ENCODE results near the gene VPS37C.

The VPS37C gene

GRCh38 chr11:61134801-61135257, 26.4 kb downstream of the VPS37C start:
- in situ Hi-C loops (cut with MboI; ENCODE audit: low sequenced_read_pairs) = no loop called here

- in situ Hi-C loops (cut with MboI; ENCODE audit: low sequenced_read_pairs) = no loop called here
These were observed 27.1 kb downstream of the VPS37C start for GRCh38 chr11:61133956-61134662.

- in situ Hi-C loops (cut with MboI; ENCODE audit: low sequenced_read_pairs) = no loop called here
These were observed 28.1 kb downstream of the VPS37C start for GRCh38 chr11:61133145-61133544.

GRCh38 chr11:61132646-61133045, 28.6 kb downstream of the VPS37C start:
- in situ Hi-C loops (cut with MboI; ENCODE audit: low sequenced_read_pairs) = no loop called here

GRCh38 chr11:61131998-61132555, 29.1 kb downstream of the VPS37C start:
- in situ Hi-C loops (cut with MboI; ENCODE audit: low sequenced_read_pairs) = no loop called here

GRCh38 chr11:61131586-61131985, 29.6 kb downstream of the VPS37C start:
- in situ Hi-C loops (cut with MboI; ENCODE audit: low sequenced_read_pairs) = no loop called here

GRCh38 chr11:61131186-61131585, 30.0 kb downstream of the VPS37C start:
- in situ Hi-C loops (cut with MboI; ENCODE audit: low sequenced_read_pairs) = no loop called here

GRCh38 chr11:61129639-61130523, 31.3 kb downstream of the VPS37C start:
- in situ Hi-C loops (cut with MboI; ENCODE audit: low sequenced_read_pairs) = no loop called here

- in situ Hi-C loops (cut with MboI; ENCODE audit: low sequenced_read_pairs) = no loop called here
These were observed 32.1 kb downstream of the VPS37C start for GRCh38 chr11:61128947-61129638.

GRCh38 chr11:61127991-61128390, 33.2 kb downstream of the VPS37C start:
- in situ Hi-C loops (cut with MboI; ENCODE audit: low sequenced_read_pairs) = no loop called here

GRCh38 chr11:61126256-61126655, 35.0 kb downstream of the VPS37C start:
- in situ Hi-C loops (cut with MboI; ENCODE audit: low sequenced_read_pairs) = no loop called here

- in situ Hi-C loops (cut with MboI; ENCODE audit: low sequenced_read_pairs) = no loop called here
These were observed 35.9 kb downstream of the VPS37C start for GRCh38 chr11:61125310-61125684.

GRCh38 chr11:61124574-61125309, 36.5 kb downstream of the VPS37C start:
- in situ Hi-C loops (cut with MboI; ENCODE audit: low sequenced_read_pairs) = no loop called here

- in situ Hi-C loops (cut with MboI; ENCODE audit: low sequenced_read_pairs) = no loop called here
These were observed 37.3 kb downstream of the VPS37C start for GRCh38 chr11:61123775-61124571.

GRCh38 chr11:61122761-61123160, 38.5 kb downstream of the VPS37C start:
- in situ Hi-C loops (cut with MboI; ENCODE audit: low sequenced_read_pairs) = no loop called here

GRCh38 chr11:61121917-61122316, 39.3 kb downstream of the VPS37C start:
- in situ Hi-C loops (cut with MboI; ENCODE audit: low sequenced_read_pairs) = no loop called here

GRCh38 chr11:61121192-61121831, 39.9 kb downstream of the VPS37C start:
- in situ Hi-C loops (cut with MboI; ENCODE audit: low sequenced_read_pairs) = no loop called here

GRCh38 chr11:61120706-61121191, 40.5 kb downstream of the VPS37C start:
- in situ Hi-C loops (cut with MboI; ENCODE audit: low sequenced_read_pairs) = no loop called here

- in situ Hi-C loops (cut with MboI; ENCODE audit: low sequenced_read_pairs) = no loop called here
These were observed 41.0 kb downstream of the VPS37C start for GRCh38 chr11:61120099-61120705.

Data from HL-60/S4 treated with phorbol 12-myristate 13-acetate at 8.2 ng/mL for 4 days and 3 days (cell line).